GM11168 (cell line): ENCODE results near the gene ZNF397.

Source experiments
- in situ Hi-C: fragments of 300-500 bp; cut with MboI; formaldehyde crosslinking; loops from one replicate; pipeline ENCODE4 v1.12.0; 2022; ENCODE audit warnings: low sequenced_read_pairs; ENCODE audit not compliant: unreplicated experiment

ZNF397 gene

DNA sequence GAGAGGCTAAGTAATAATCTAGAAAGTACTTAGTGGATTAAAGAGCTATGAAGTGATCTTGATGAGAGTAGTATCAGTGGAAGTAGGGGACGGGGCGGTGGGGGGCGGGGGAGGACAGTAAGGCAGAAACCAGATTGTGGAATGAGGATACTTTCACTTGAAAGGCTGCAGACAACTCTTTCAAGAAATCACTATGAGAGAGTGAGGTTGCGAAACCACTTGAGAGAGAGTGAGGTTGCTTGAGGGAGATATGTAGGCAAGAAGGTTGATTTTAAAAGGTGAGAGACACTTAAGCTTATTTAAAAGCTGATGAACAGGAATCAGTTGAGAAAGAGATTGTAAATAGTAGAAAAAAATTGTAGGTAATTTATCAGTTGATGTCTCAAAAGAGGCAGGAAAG lies 3.8 kb downstream of the ZNF397 start:
- in situ Hi-C loops: no loop called here

DNA sequence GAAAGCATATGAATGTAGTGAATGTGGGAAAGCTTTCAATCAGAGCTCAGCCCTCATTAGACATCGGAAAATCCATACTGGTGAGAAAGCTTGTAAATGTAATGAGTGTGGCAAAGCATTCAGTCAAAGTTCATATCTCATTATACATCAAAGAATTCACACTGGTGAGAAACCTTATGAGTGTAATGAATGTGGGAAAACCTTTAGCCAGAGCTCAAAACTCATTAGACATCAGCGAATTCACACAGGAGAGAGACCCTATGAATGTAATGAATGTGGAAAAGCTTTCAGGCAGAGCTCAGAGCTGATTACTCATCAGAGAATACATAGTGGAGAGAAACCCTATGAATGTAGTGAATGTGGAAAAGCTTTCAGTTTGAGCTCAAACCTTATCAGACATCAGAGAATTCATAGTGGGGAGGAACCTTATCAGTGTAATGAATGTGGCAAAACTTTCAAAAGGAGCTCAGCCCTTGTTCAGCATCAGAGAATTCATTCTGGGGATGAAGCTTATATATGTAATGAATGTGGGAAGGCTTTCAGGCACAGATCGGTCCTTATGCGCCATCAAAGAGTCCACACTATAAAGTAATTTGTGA lies 5.0 kb downstream of the ZNF397 start:
- in situ Hi-C loops: no loop called here

DNA sequence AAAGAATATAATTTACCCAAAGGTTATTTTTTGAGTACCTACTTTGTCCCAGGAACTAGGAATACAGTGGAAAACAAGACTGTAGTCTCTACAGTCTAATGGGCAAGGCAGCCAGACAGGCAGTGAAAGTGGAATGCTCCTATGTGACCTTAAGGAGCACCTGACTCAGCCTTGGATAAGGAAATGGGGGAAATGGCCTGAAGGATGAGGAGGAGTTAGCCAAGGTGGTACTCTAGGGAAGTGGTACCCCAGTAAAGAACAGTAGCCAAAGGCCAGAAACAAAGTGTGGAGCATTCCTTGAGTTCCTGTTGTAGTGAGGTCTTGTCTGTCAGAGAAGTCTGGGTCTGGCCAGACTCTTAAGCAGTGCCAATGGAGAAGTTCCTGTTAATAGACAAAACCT lies 6.0 kb downstream of the ZNF397 start:
- in situ Hi-C loops: no loop called here

DNA sequence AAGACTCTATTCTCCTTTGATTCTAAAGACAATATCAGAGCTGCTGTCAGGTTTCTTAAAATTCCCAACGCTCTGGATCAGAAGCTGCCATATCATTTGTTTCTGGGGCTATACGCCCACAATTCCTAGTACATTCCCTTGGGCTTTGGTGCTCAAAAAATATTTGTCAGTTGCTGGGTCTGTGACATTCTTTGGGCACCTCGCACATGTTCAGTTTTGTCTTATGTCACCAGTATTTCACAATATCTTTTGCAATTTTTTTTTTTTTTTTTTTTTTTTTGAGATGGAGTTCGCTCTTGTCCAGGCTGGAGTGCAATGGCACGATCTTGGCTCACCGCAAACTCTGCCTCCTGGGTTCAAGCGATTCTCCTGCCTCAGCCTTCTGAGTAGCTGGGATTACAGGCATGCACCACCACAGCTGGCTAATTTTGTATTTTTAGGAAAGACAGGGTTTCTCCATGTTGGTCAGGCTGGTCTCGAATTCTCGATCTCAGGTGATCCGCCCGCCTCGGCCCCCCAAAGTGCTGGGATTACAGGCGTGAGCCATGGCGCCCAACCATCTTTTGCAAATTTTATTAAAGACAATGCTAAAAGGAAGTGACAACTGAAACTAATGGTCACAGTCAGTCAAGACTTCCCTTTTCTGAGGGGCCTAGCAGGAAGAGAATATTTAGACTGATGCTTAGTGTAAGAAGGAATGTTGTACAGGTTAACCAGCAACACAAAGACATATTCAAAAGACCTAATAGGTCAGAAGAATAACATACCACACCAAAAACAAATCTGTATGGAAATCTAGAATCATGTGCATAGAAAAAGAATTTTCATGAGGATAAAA lies 6.8 kb downstream of the ZNF397 start:
- in situ Hi-C loops: no loop called here

DNA sequence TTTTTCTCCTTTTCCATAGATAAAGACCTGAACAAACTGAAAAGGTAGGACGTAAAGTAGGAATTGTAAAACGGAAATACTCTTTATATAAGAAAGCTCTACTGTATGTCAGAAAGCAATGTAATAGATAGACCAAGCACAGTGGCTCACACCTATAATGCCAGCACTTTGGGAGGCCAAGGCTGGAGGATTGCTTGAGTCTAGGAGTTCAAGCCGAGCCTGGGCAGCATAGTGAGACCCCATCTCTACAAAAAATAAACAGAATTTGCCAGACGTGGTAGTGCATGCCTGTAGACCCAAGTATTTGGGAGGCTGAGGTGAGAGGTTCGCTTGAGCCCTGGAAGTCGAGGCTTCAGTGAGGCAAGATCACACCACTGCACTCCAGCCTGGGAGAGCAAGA lies 7.6 kb downstream of the ZNF397 start:
- in situ Hi-C loops: no loop called here

DNA sequence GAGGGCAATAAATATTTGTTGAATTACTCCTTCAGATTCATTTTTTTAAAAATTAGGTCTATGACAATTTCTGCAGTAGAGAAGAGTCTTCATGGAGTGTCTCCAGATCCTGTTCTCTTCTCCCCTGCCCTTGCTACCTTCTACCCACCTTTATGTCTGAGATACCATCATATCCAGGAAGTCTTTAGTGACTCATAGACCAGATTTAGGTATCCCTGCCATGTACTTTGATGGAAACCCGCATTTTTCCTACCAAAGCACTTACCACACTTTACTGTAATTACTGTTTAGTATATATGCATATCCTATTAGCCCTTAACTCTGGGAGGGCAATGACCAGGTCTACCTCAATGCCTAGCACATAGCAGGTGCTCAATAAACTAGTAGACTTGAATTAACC lies 11.6 kb downstream of the ZNF397 start:
- in situ Hi-C loops: no loop called here

DNA sequence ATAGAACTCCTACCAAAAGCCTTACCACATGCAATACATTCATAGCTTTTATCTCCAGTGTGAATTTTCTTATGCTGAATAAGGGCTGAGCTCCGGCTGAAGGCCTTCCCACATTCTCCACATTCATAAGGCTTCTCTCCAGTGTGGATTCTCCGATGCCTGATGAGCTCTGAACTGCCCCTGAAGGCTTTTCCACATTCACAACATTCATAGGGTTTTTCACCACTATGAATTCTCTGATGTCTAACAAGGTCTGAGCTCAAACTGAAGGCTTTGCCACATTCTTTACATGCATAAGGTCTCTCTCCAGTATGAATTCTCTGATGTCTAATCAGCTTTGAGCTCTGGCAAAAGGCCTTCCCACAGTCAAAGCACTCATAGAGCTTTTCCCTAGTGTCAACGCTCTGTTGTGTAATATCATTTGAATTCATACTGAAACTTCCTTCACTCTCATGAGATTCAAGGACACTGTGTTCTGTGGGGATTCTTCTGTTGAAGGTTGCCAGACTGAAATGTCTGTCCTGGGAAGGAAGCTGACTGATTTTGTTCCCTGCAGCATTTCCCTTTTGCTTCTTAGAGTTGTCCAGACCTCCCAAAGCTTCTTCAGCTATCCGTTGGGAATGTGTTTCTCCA lies 12.9 kb downstream of the ZNF397 start:
- in situ Hi-C loops: no loop called here

DNA sequence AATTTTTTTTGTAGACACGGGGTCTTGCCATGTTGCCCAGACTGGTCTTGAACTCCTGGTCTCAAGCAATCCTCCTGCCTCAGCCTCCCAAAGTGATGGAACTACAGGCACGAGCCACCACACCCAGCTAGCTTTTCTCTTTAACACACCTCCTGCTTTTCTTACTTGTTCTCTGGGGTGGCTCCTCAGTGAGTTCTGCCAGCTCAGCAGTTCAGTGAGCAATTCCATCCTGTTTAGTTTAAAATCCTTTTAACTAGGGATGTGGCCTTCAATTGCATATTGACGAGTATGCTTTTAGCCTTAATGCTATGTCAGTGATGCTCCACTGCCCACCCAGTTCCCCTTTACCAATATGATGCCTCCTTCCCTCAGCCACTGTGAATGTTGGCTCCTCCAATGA lies 16.1 kb downstream of the ZNF397 start:
- in situ Hi-C loops: no loop called here

DNA sequence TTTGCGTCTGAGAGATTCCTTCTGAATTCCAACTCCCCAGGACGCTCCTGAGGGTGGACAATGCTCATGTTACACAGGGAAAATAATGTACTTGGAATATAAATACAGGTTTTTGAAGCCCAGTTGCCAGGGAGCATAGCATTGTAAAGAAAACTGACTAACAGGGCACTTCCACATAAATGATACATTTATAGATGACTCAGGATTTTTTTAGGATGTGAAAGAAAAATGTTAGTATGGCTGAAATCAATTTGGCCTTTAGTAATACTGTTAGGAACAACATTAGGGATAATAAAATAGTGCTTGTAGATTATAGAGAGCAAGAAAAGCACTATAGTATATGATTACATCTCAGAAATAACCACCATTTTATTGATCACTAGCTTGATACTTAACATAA lies 23.6 kb downstream of the ZNF397 start:
- in situ Hi-C loops: no loop called here

DNA sequence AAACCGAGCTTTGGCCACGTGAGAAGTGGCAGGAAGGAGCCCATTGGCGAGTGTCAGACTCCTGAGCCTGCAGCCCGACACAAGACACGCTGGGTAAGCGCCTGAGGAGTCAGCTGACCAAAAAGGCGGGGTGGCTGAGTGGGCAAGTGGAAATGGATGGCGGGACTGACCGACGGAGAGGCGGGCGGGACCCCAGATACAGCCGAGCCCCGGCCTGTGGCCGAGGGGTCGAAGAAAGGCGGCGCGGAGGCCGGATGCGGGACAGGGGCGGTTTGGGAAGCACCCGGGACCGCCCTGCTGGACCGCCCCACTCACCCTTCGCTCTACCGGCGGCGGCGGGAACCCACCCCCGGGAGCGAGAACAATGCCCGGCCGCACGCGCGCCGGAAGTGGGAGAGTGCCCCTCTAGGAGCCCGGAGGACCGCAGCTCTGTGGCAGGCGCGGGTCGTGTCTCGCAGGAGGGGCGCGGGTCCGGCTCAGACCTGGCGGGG lies 26.4 kb downstream of the ZNF397 start:
- in situ Hi-C loops: no loop called here

DNA sequence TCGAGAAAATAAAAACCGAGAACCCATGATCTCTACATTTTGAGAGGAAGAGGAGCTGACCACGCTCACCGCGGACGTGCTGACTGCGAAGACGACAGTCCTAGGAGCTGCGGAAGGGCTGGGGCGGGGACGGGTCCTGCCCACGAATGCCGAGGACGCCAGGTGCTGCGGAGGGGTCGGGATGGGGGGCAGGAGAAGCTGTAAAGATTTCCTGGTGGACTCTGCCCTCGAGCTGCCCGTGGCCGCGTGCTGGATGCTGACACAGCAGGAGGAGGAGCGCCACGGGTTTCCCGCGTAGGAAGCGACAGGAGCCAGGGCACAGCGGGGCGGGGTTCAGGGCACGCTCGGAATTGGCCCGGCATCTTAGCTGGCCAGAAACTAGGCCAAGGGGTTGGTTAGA lies 27.0 kb downstream of the ZNF397 start:
- in situ Hi-C loops: no loop called here

DNA sequence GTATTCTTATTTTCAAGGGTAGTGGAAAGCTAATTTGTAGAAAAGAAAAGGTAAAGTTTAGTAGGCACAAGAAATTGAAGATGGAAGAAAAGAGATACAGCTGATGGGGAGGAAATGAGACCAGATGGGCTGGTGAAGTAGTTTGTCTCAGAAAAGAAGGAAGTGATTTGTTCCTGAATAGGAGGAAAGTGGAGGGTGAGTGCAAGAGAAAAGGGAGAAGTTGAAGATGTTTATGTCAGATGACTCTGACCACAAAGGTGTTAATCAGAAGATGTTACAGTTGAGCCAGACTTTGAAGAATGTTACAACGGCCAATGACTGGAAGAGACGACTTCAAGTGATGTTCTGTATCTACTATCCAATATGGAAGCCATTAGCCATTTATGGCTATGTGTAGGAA lies 28.0 kb downstream of the ZNF397 start:
- in situ Hi-C loops: no loop called here

DNA sequence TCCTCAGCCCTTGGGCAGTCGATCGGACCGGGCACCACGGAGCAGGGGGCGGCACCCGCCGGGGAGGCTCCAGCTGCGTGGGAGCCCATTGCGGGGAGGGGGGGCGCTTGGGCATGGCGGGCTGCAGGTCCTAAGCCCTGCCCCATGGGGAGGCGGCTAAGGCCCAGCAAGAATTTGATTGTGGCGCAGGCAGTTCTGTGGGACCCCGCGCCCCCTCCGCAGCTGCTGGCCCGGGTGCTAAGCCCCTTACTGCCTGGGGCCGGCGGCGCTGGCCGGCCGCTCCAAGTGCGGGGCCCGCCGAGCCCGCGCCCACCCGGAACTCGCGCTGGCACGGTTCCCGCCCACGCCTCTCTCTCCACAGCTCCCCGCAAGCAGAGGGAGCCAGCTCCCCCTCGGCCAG lies 30.8 kb downstream of the ZNF397 start:
- in situ Hi-C loops: no loop called here

DNA sequence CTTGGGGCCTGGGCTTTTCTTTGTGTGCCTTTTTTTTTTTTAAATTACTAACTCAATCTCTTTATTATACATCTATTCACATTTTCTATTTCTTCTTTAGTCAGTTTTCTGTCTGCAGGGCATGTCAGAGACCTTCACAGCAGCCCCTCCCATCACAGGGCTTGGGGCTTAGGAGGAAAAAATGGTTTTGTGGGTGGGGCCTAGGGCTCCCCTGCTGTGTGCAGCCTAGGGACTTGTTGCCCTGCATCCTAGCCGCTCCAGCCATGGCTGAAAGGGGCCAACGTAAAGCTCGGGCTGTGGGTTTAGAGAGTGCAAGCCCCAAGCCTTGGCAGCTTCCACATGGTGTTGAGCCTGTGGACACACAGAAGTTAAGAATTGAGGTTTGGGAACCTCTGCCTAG lies 35.4 kb downstream of the ZNF397 start:
- in situ Hi-C loops: no loop called here

DNA sequence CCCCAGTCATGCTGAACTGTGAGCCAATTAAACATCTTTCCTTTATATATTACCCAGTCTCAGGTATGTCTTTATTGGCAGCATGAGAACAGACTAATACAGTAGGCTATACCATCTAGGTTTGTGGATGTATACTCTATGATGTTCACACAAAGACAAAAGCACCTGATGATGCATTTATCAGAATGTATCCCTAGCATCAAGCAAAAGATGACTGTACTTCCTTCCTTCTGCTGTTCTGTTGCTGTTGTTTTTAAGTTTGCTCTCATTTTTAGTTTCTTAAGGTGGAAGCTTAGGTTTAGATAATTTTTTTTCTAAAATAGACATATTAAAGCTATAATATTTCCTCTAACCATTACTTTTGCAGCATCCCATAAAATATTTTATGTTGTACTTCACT lies 36.8 kb downstream of the ZNF397 start:
- in situ Hi-C loops: no loop called here

DNA sequence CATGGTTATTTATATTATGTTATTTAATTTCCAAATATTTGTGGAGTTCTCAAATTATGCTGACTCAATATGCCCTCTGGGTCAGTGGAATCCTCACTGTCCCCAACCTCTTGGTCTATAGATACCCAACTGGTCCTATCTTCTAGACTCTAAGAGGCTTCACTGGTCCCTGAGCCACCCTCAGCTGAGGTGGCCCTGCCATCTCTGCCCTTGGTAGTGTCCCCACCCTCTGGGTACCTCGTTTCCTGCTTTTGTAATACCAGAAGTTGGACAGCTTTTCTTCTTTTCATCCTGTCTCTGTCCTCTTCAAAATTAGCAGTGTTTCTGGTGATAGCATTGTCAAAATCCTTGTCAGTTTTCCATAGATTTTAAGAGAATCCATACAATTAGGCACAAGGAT lies 37.3 kb downstream of the ZNF397 start:
- in situ Hi-C loops: no loop called here

DNA sequence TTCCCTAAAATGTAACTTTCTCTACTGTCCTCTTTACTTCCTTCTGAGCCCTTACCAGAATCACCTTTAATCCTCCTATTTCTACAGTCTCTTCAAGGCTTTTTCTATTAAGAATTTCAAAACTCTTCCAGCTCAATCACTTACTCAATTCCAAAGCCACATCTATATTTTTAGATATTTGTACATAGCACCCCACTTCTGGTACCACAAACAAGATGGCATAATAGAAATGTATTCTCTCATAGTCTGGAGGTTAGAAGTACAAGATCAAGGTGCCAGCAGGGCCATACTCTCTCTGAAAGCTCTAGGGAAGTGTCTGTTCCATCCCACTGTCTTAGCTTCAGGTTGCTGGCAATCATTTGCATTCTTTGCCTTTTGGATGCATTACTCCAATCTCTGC lies 38.1 kb downstream of the ZNF397 start:
- in situ Hi-C loops: no loop called here

DNA sequence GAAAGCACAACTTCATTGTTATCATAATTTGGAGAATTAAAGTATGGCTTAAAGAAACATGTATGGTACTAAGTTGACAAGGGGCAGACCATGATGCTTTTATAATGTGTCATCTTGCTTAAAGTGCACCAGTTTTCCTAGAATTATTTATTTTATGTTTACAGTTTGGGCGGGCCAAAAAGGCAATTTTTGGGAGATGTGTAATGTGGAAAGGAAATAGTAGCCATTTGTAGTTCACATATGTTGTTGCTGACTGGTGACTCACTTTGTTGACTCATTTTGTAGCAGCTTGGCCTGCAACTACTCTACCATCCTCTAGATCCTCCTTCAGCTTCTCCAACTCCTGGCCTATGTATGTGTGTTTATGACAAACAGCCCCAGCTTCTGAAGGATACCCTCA lies 41.5 kb downstream of the ZNF397 start:
- in situ Hi-C loops: no loop called here

DNA sequence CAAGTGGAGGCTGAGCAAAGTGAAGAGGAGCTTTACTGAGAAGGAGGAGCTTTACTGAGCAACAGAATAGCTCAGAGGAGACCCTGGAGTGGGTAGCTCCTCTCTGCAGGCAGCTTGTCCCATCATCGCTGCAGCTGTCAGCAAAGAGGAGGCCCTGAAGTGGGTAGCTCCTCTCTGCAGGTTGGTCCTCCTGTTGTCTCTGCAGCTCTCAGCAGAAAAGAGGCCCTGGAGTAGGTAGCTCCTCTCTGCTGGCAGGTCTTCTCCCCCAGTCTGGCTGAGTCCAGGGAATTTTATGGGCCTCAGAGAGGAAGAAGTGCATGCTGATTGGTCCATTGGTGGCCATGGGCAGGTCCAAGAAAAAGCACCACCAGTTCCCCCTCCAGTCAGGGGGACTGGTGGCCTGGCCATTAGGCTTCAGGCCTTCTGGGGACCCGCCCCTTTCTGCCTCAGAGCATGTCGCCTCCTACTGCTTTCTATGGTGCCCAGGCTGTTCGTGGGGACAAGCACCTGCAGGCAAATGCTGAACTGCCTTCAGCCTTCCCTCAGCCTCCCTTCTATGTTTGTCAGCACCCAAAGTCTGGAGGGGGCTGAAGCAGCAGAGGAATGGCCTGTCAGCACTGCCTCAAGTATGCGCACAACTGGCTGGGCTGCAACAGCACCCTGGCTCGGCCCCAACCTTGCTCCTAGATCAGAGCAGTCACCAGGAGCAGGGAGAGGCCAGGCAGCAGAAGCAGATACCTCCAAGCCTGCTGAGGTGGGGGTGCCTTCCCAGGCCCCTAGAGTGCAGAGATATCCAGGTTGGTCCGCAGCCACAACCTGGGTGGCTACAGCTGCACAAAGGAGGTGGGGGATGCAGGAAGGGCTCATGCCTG lies 43.3 kb downstream of the ZNF397 start:
- in situ Hi-C loops: no loop called here

DNA sequence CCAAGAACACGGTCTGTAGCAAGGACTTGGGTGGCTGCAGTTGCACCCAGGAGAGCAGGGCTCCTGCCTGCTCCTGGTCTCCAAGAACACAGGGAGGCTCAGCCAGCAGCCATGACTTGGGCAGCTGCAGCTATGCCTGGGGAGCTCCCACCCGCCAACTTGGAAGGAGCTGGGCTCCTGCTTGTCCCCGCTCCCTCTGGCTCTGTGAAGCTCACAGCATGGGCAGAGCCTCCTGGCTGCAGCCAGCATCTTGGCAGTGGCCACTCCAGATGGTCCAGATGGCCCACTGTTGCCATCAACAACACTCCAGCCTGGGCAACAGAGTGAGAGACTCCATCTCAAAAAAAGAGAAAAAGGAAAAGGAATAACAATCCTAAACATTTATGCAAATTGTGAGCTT lies 44.0 kb downstream of the ZNF397 start:
- in situ Hi-C loops: no loop called here

DNA sequence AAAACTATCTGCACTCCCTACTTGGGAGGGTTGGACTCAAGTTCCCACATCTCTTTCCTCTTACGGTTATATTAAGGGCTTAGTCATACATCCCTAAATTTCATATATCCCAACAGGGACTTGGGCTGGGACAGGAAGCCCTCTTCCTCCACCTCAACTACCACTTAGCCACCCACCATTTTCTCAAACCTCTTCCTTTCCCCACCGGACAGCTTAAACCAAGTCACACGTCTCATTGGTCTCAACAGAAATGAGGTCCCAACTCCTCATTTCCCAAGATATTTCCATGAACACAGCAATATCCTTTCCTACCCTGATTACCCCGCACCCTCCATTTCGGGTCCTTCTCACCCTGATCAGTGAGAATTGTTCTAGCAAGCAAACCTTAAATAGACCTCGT lies 48.5 kb downstream of the ZNF397 start:
- in situ Hi-C loops: no loop called here
